ENCODE results near the gene ACSF2. TPM values are rescaled to one million over a fixed set of nuclear protein-coding genes. Genes with fewer than 3 reads are reported as not detected.
A peak's percentile ranks its signal among the peaks of the same experiment; 100 is the strongest.

ACSF2 gene
- total RNA-seq, 4 donors from 2014 or later = 165 to 460 (median 190) TPM

GRCh38 chr17:50440172-50440837, 14.3 kb downstream of the ACSF2 start:
- in situ Hi-C loops (cut with MboI; ENCODE audit: low pct_ligation_motif_present in 1 of 4, low pct_unique_long_range_greater_than_20kb in 1 of 4, low sequenced_read_pairs in 3 of 4) (no loop called here), intact Hi-C loops (cut with DNase I; ENCODE audit: low total_unique reads) (no loop called here)
- 46% methylated on average over 4 of the region's 4 CpGs; no CpG with 5 or more reads in 1 of the 2 donors for WGBS, 2 donors (ENCODE audit: low coverage in 1 of 2)
- no peaks in the 10 kb centered on the region for H3K9me3 ChIP-seq
- peak overlapping the region; percentile 71 to 77 (median 75) for H3K27ac ChIP-seq
- DNase-seq = peak; percentile 65
- H3K27me3 ChIP-seq = no peaks in the 10 kb centered on the region
- TF ChIP-seq EP300 (IDR thresholded peaks at IDR 0.05; ENCODE audit: low read depth) (no peak), POLR2A (IDR thresholded peaks at IDR 0.05) (no peak), POLR2AphosphoS5 (IDR thresholded peaks at IDR 0.05) (peak in 1 of 3 donors; percentile 35)
- no peaks in the 10 kb centered on the region for H3K36me3 ChIP-seq
- no peak overlapping the region for H3K4me3 ChIP-seq
- peaks cover 14 to 39% (median 27%) of the 10 kb centered on the region in 4 donors for H3K4me1 ChIP-seq

DNA sequence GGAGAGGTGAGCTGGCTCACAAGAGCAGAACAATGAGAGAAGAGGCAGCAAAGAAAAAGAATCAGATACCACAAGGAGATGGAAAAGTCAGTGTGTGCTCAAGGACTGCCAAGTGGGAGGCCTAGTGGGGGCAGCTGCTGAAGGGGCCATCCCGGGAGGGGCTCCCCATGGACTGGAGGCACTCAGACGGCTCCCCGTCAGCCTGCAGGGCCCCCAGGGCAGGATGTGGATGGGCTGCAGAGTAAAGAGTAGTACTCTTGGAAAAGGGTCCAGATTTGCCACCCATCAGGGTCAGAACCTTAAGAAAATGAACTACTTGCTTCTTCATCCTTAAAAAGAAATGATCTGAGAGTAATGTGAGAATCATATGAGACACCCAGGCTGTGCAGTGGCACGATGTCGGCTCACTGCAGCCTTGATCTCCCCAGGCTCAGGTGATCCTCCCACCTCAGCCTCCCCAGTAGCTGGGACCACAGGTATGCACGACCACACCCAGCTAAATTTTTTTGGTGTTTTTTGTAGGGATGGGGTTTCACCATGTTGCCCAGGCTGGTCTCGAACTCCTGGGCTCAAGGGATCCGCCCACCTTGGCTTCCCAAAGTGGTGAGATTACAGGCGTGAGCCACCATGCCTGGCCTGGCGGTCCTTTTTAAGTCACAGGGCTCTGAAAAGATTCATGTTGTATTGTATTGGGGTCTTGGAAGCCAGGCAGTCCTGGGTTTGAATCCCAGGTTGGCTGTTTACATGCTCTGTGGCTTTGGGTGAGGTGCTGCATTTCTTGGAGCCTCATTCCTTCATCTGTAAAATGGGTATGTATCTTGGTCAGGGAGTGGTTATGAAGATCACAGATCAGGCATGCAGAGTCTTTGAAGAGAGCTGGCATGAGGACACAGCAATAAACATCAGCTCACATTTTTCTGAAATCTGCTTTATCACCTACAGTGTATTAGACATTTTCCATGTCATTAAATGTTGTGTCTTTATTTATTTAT, 15.1 kb downstream of the ACSF2 start:
- no peaks in the 10 kb centered on the region for H3K36me3 ChIP-seq
- H3K4me3 ChIP-seq = no peak overlapping the region
- no peaks in the 10 kb centered on the region for H3K27me3 ChIP-seq
- in situ Hi-C loops (cut with MboI; ENCODE audit: low pct_ligation_motif_present in 1 of 4, low pct_unique_long_range_greater_than_20kb in 1 of 4, low sequenced_read_pairs in 3 of 4) (no loop called here), intact Hi-C loops (cut with DNase I; ENCODE audit: low total_unique reads) (no loop called here)
- H3K9me3 ChIP-seq = no peaks in the 10 kb centered on the region
- 53 to 81% methylated on average over 2 to 10 of the region's 10 CpGs for WGBS, 2 donors (ENCODE audit: low coverage in 1 of 2)
- TF ChIP-seq POLR2AphosphoS5 (IDR thresholded peaks at IDR 0.05) (no peak), POLR2A (IDR thresholded peaks at IDR 0.05) (no peak), EP300 (IDR thresholded peaks at IDR 0.05; ENCODE audit: low read depth) (no peak)
- TF ChIP-seq, protein P1, sequence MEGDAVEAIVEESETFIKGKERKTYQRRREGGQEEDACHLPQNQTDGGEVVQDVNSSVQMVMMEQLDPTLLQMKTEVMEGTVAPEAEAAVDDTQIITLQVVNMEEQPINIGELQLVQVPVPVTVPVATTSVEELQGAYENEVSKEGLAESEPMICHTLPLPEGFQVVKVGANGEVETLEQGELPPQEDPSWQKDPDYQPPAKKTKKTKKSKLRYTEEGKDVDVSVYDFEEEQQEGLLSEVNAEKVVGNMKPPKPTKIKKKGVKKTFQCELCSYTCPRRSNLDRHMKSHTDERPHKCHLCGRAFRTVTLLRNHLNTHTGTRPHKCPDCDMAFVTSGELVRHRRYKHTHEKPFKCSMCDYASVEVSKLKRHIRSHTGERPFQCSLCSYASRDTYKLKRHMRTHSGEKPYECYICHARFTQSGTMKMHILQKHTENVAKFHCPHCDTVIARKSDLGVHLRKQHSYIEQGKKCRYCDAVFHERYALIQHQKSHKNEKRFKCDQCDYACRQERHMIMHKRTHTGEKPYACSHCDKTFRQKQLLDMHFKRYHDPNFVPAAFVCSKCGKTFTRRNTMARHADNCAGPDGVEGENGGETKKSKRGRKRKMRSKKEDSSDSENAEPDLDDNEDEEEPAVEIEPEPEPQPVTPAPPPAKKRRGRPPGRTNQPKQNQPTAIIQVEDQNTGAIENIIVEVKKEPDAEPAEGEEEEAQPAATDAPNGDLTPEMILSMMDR (IDR thresholded peaks at IDR 0.05) = no peak
- H3K4me1 ChIP-seq = peaks cover 14 to 45% (median 31%) of the 10 kb centered on the region in 4 donors
- H3K27ac ChIP-seq = peak overlapping the region; percentile 71 to 77 (median 75)
- DNase-seq = no peak

- 35% methylated on average over 3 of the region's 3 CpGs for WGBS, 2 donors (ENCODE audit: low coverage in 1 of 2)
- no peak overlapping the region for H3K4me3 ChIP-seq
- no peaks in the 10 kb centered on the region for H3K27me3 ChIP-seq
- H3K36me3 ChIP-seq = no peaks in the 10 kb centered on the region
- H3K9me3 ChIP-seq = no peaks in the 10 kb centered on the region
- H3K27ac ChIP-seq = peak overlapping the region in 3 of 4 donors; percentile 19 to 55 (median 45)
- intact Hi-C loops (cut with DNase I; ENCODE audit: low total_unique reads) (no loop called here), in situ Hi-C loops (cut with MboI; ENCODE audit: low pct_ligation_motif_present in 1 of 4, low pct_unique_long_range_greater_than_20kb in 1 of 4, low sequenced_read_pairs in 3 of 4) (no loop called here)
- DNase-seq = peak; percentile 57
- H3K4me1 ChIP-seq = peaks cover 15 to 66% (median 45%) of the 10 kb centered on the region in 4 donors
- TF ChIP-seq POLR2A (IDR thresholded peaks at IDR 0.05) (no peak), POLR2AphosphoS5 (IDR thresholded peaks at IDR 0.05) (no peak), EP300 (IDR thresholded peaks at IDR 0.05; ENCODE audit: low read depth) (no peak)
- TF ChIP-seq, protein P1 (IDR thresholded peaks at IDR 0.05) = no peak
These were observed 17.5 kb downstream of the ACSF2 start for GRCh38 chr17:50443505-50443974.

GRCh38 chr17:50444841-50445715, 19.1 kb downstream of the ACSF2 start:
- no peaks in the 10 kb centered on the region for H3K27me3 ChIP-seq
- peaks cover 16 to 60% (median 41%) of the 10 kb centered on the region in 4 donors for H3K4me1 ChIP-seq
- H3K9me3 ChIP-seq = no peaks in the 10 kb centered on the region
- H3K4me3 ChIP-seq = no peak overlapping the region
- H3K36me3 ChIP-seq = no peaks in the 10 kb centered on the region
- intact Hi-C loops (cut with DNase I; ENCODE audit: low total_unique reads) = no loop called here
- H3K27ac ChIP-seq = no peak overlapping the region
- no peak for DNase-seq
- TF ChIP-seq POLR2A (IDR thresholded peaks at IDR 0.05) = no peak
- TF ChIP-seq, protein P1 (IDR thresholded peaks at IDR 0.05) = no peak
- no peak for TF ChIP-seq EP300 (IDR thresholded peaks at IDR 0.05; ENCODE audit: low read depth)
- no peak for TF ChIP-seq POLR2AphosphoS5 (IDR thresholded peaks at IDR 0.05)
- 84 to 85% methylated on average over 4 to 6 of the region's 6 CpGs for WGBS, 2 donors (ENCODE audit: low coverage in 1 of 2)
- in situ Hi-C loops (cut with MboI; ENCODE audit: low pct_ligation_motif_present in 1 of 4, low pct_unique_long_range_greater_than_20kb in 1 of 4, low sequenced_read_pairs in 3 of 4) = no loop called here
